ENCODE data around the gene EPHA3.

GRCh38 chr3:89180334-89180733 lies 72.9 kb downstream of the EPHA3 start:
- no peak for TF ChIP-seq POLR2A (IDR thresholded peaks at IDR 0.05; ENCODE audit: low read depth, low read length)
- TF ChIP-seq POLR2AphosphoS5 (IDR thresholded peaks at IDR 0.05; ENCODE audit: low read depth, low read length): no peak
- TF ChIP-seq TAF1 (IDR thresholded peaks at IDR 0.05; ENCODE audit: borderline replicate concordance, low read depth, low read length): no peak
